ENCODE measurements around the gene SSX2IP. TPM values are rescaled to one million over a fixed set of nuclear protein-coding genes. Genes with fewer than 3 reads are reported as not detected.

Gene SSX2IP
- total RNA-seq, 4 donors from 2014 or later: 1.5 to 3.9 (median 3.2) TPM

GRCh38 chr1:84644472-84644871, 45.8 kb downstream of the SSX2IP start:
- TF ChIP-seq CTCF (IDR thresholded peaks at IDR 0.05; ENCODE audit: low read depth): no peak

- TF ChIP-seq CTCF (IDR thresholded peaks at IDR 0.05; ENCODE audit: low read depth): no peak
Measured at GRCh38 chr1:84643183-84643582, 47.1 kb downstream of the SSX2IP start.

GRCh38 chr1:84642774-84643173, 47.5 kb downstream of the SSX2IP start:
- no peak for TF ChIP-seq CTCF (IDR thresholded peaks at IDR 0.05; ENCODE audit: low read depth)

- no peak for TF ChIP-seq CTCF (IDR thresholded peaks at IDR 0.05; ENCODE audit: low read depth)
Measured at GRCh38 chr1:84635429-84635828, 54.8 kb downstream of the SSX2IP start.

- TF ChIP-seq CTCF (IDR thresholded peaks at IDR 0.05; ENCODE audit: low read depth): no peak
Measured at GRCh38 chr1:84634536-84635205, 55.6 kb downstream of the SSX2IP start.

GRCh38 chr1:84632673-84633434, 57.4 kb downstream of the SSX2IP start:
- TF ChIP-seq CTCF (IDR thresholded peaks at IDR 0.05; ENCODE audit: low read depth): no peak

GRCh38 chr1:84632137-84632536, 58.1 kb downstream of the SSX2IP start:
- TF ChIP-seq CTCF (IDR thresholded peaks at IDR 0.05; ENCODE audit: low read depth): no peak
